ENCODE data around the gene NR2F2.

NR2F2 gene

GRCh38 chr15:96324192-96324895, 6.2 kb upstream of the NR2F2 start:
- no peak overlapping the region for H3K9ac ChIP-seq (ENCODE audit: low read length)
- no peaks in the 10 kb centered on the region for H3K9me2 ChIP-seq (replicated peaks; ENCODE audit: insufficient read depth, low read length)
- 0 out of 2 replicates have a peak, but pooled peaks cover 8% of the 10 kb centered on the region for H3K27me3 ChIP-seq (replicated peaks; ENCODE audit: insufficient read depth, low read length)
- DNase-seq = no peak
- no peaks in the 10 kb centered on the region for H4K20me1 ChIP-seq (ENCODE audit: insufficient read depth, low read length)
- no peak overlapping the region for H3K4me2 ChIP-seq (ENCODE audit: low read depth, low read length)
- no peak overlapping the region for H3K4me3 ChIP-seq (ENCODE audit: low read length)
- no peak overlapping the region for H3K27ac ChIP-seq (ENCODE audit: low read length)
- H2AFZ ChIP-seq (ENCODE audit: low read length) = no peak overlapping the region
- no peaks in the 10 kb centered on the region for H3K9me3 ChIP-seq (replicated peaks; ENCODE audit: insufficient read depth, low read length)
- TF ChIP-seq EZH2phosphoT487 (IDR thresholded peaks at IDR 0.05; ENCODE audit: low read length) = no peak
- TF ChIP-seq EZH2 (optimal IDR thresholded peaks at IDR 0.05; ENCODE audit: low read depth, low read length) = no peak
- TF ChIP-seq CTCF (IDR thresholded peaks at IDR 0.05; ENCODE audit: low read length) = no peak
- H3K4me1 ChIP-seq (ENCODE audit: low read length) = peaks cover 5% of the 10 kb centered on the region; the same call in 1 of the 2 replicates
- no peaks in the 10 kb centered on the region for H3K79me2 ChIP-seq (ENCODE audit: low read length)
- H3F3A ChIP-seq (ENCODE audit: insufficient read depth, low read length) = no peaks in the 10 kb centered on the region
- no peaks in the 10 kb centered on the region for H3K36me3 ChIP-seq (replicated peaks; ENCODE audit: insufficient read depth, low read length)

- no peak overlapping the region for H3K9ac ChIP-seq (ENCODE audit: low read length)
Measured at GRCh38 chr15:96324940-96325540, 5.5 kb upstream of the NR2F2 start.

GRCh38 chr15:96325541-96326327, 4.8 kb upstream of the NR2F2 start:
- peaks cover 5% of the 10 kb centered on the region; the same call in 1 of the 2 replicates for H3K4me1 ChIP-seq (ENCODE audit: low read length)
- H3K9ac ChIP-seq (ENCODE audit: low read length) = peak overlapping the region; percentile 67; the same call in 1 of the 2 replicates
- 0 out of 2 replicates have a peak, but pooled peaks cover 8% of the 10 kb centered on the region for H3K27me3 ChIP-seq (replicated peaks; ENCODE audit: insufficient read depth, low read length)
- H3K4me3 ChIP-seq (ENCODE audit: low read length) = peak overlapping the region; percentile 76
- H3F3A ChIP-seq (ENCODE audit: insufficient read depth, low read length) = no peaks in the 10 kb centered on the region
- no peaks in the 10 kb centered on the region for H3K79me2 ChIP-seq (ENCODE audit: low read length)
- no peak for DNase-seq
- no peaks in the 10 kb centered on the region for H3K36me3 ChIP-seq (replicated peaks; ENCODE audit: insufficient read depth, low read length)
- H3K9me3 ChIP-seq (replicated peaks; ENCODE audit: insufficient read depth, low read length) = no peaks in the 10 kb centered on the region
- TF ChIP-seq EZH2phosphoT487 (IDR thresholded peaks at IDR 0.05; ENCODE audit: low read length) = no peak
- TF ChIP-seq CTCF (IDR thresholded peaks at IDR 0.05; ENCODE audit: low read length) = no peak
- TF ChIP-seq EZH2 (optimal IDR thresholded peaks at IDR 0.05; ENCODE audit: low read depth, low read length) = no peak
- peak overlapping the region; percentile 90 for H3K4me2 ChIP-seq (ENCODE audit: low read depth, low read length)
- no peaks in the 10 kb centered on the region for H4K20me1 ChIP-seq (ENCODE audit: insufficient read depth, low read length)
- no peak overlapping the region for H3K27ac ChIP-seq (ENCODE audit: low read length)
- H2AFZ ChIP-seq (ENCODE audit: low read length) = peak overlapping the region; percentile 91
- H3K9me2 ChIP-seq (replicated peaks; ENCODE audit: insufficient read depth, low read length) = no peaks in the 10 kb centered on the region

More at GRCh38 chr15:96324940-96325540, 5.5 kb upstream of the NR2F2 start:
- no peak for DNase-seq
- TF ChIP-seq EZH2phosphoT487 (IDR thresholded peaks at IDR 0.05; ENCODE audit: low read length) (no peak), EZH2 (optimal IDR thresholded peaks at IDR 0.05; ENCODE audit: low read depth, low read length) (no peak), CTCF (IDR thresholded peaks at IDR 0.05; ENCODE audit: low read length) (no peak)
- Histone ChIP-seq H3F3A (ENCODE audit: insufficient read depth, low read length) (no peaks in the 10 kb centered on the region), H3K4me2 (ENCODE audit: low read depth, low read length) (no peak overlapping the region), H3K9me2 (replicated peaks; ENCODE audit: insufficient read depth, low read length) (no peaks in the 10 kb centered on the region), H2AFZ (ENCODE audit: low read length) (no peak overlapping the region), H3K79me2 (ENCODE audit: low read length) (no peaks in the 10 kb centered on the region), H3K4me1 (ENCODE audit: low read length) (peaks cover 5% of the 10 kb centered on the region; the same call in 1 of the 2 replicates), H3K27ac (ENCODE audit: low read length) (no peak overlapping the region), H3K4me3 (ENCODE audit: low read length) (no peak overlapping the region), H4K20me1 (ENCODE audit: insufficient read depth, low read length) (no peaks in the 10 kb centered on the region), H3K27me3 (replicated peaks; ENCODE audit: insufficient read depth, low read length) (0 out of 2 replicates have a peak, but pooled peaks cover 8% of the 10 kb centered on the region), H3K36me3 (replicated peaks; ENCODE audit: insufficient read depth, low read length) (no peaks in the 10 kb centered on the region), H3K9me3 (replicated peaks; ENCODE audit: insufficient read depth, low read length) (no peaks in the 10 kb centered on the region)

All from MM.1S (cell line).